SH-SY5Y (cell line): Measurements from ENCODE around the gene ENOX2.

Source experiments
- GATA2 ChIP-seq: IDR thresholded peaks from 2 replicates; pipeline ENCODE4 v1.6.1; 2011; ENCODE audit warnings: mild to moderate bottlenecking, low read depth, low read length
- GATA3 ChIP-seq: IDR thresholded peaks from 2 replicates; pipeline ENCODE4 v1.6.1; 2011; ENCODE audit warnings: low read depth, mild to moderate bottlenecking, low read length, moderate library complexity

The ENOX2 gene

GRCh38 chrX:130754353-130754752 is 148.7 kb downstream of the ENOX2 start:
- TF ChIP-seq GATA3 (no peak), GATA2 (no peak)

- no peak for TF ChIP-seq GATA2
- TF ChIP-seq GATA3: no peak
Measured at GRCh38 chrX:130746709-130747342, 156.2 kb downstream of the ENOX2 start.

- no peak for TF ChIP-seq GATA3
- no peak for TF ChIP-seq GATA2
Measured at GRCh38 chrX:130746077-130746476, 156.9 kb downstream of the ENOX2 start.

GRCh38 chrX:130741584-130741983 is 161.4 kb downstream of the ENOX2 start:
- TF ChIP-seq GATA3: no peak
- no peak for TF ChIP-seq GATA2

- TF ChIP-seq GATA3 (no peak), GATA2 (no peak)
Measured at GRCh38 chrX:130741151-130741550, 161.9 kb downstream of the ENOX2 start.

- no peak for TF ChIP-seq GATA3
- TF ChIP-seq GATA2: no peak
Measured at GRCh38 chrX:130738638-130739195, 164.3 kb downstream of the ENOX2 start.

GRCh38 chrX:130734713-130735112 is 168.3 kb downstream of the ENOX2 start:
- TF ChIP-seq GATA3 (no peak), GATA2 (no peak)

GRCh38 chrX:130728208-130728607 is 174.8 kb downstream of the ENOX2 start:
- TF ChIP-seq GATA2 (no peak), GATA3 (no peak)

- no peak for TF ChIP-seq GATA3
- TF ChIP-seq GATA2: no peak
Measured at GRCh38 chrX:130726661-130727060, 176.3 kb downstream of the ENOX2 start.

- no peak for TF ChIP-seq GATA2
- no peak for TF ChIP-seq GATA3
Measured at GRCh38 chrX:130725519-130725918, 177.5 kb downstream of the ENOX2 start.

- TF ChIP-seq GATA2 (no peak), GATA3 (no peak)
Measured at GRCh38 chrX:130719413-130719812, 183.6 kb downstream of the ENOX2 start.

GRCh38 chrX:130718137-130718536 is 184.9 kb downstream of the ENOX2 start:
- TF ChIP-seq GATA3 (no peak), GATA2 (no peak)

GRCh38 chrX:130716781-130717413 is 186.1 kb downstream of the ENOX2 start:
- TF ChIP-seq GATA3 (no peak), GATA2 (no peak)

- TF ChIP-seq GATA2 (no peak), GATA3 (no peak)
Measured at GRCh38 chrX:130716346-130716745, 186.7 kb downstream of the ENOX2 start.

GRCh38 chrX:130715299-130715698 is 187.7 kb downstream of the ENOX2 start:
- no peak for TF ChIP-seq GATA2
- TF ChIP-seq GATA3: no peak

GRCh38 chrX:130714665-130715064 is 188.3 kb downstream of the ENOX2 start:
- TF ChIP-seq GATA2 (no peak), GATA3 (no peak)
